Measurements from ENCODE around the gene ARVCF. TPM values are rescaled to one million over a fixed set of nuclear protein-coding genes. Genes with fewer than 3 reads are reported as not detected.

ARVCF gene
- total and polyA plus RNA-seq, 9 of the 15 experiments (the other 6 are each of a cell fraction or from before 2014, with no cell fraction given), result 0.03 to 97.4 (median 15.6) TPM

DNA sequence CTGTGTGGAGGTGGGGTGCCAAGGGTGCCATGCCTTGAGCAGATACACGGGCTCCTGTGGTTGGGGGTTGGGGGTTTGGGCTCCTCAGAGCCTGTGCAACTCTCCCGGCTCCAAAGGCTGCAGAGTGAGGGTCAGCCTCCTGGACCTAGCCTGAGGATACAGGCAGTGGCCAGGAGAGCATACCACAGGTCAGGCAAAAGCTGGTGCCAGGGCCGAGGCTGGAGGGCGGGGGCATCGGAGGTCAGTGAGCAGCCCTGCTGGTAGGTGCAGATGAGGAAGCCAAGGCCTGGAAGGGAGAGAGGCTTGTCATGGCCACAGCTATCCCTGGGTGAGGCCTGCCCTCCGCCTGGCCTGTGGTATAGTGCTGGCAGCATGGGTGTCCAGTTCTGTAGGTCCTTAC, 37.9 kb upstream of the ARVCF start (continued):
- TF ChIP-seq, protein P1, sequence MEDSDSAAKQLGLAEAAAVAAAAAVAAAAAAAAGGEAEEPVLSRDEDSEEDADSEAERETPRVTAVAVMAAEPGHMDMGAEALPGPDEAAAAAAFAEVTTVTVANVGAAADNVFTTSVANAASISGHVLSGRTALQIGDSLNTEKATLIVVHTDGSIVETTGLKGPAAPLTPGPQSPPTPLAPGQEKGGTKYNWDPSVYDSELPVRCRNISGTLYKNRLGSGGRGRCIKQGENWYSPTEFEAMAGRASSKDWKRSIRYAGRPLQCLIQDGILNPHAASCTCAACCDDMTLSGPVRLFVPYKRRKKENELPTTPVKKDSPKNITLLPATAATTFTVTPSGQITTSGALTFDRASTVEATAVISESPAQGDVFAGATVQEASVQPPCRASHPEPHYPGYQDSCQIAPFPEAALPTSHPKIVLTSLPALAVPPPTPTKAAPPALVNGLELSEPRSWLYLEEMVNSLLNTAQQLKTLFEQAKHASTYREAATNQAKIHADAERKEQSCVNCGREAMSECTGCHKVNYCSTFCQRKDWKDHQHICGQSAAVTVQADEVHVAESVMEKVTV (CRISPR knock-in tag; IDR thresholded peaks at IDR 0.05), result no peak
- TF ChIP-seq, protein P2, sequence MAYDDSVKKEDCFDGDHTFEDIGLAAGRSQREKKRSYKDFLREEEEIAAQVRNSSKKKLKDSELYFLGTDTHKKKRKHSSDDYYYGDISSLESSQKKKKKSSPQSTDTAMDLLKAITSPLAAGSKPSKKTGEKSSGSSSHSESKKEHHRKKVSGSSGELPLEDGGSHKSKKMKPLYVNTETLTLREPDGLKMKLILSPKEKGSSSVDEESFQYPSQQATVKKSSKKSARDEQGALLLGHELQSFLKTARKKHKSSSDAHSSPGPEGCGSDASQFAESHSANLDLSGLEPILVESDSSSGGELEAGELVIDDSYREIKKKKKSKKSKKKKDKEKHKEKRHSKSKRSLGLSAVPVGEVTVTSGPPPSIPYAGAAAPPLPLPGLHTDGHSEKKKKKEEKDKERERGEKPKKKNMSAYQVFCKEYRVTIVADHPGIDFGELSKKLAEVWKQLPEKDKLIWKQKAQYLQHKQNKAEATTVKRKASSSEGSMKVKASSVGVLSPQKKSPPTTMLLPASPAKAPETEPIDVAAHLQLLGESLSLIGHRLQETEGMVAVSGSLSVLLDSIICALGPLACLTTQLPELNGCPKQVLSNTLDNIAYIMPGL (CRISPR knock-in tag; IDR thresholded peaks at IDR 0.05), result 0 out of 2 replicates have a peak, but pooled peaks have one; percentile 51
- TF ChIP-seq ZNF444 (CRISPR knock-in tag; IDR thresholded peaks at IDR 0.05) (no peak), POLR2G (IDR thresholded peaks at IDR 0.05; ENCODE audit: low read depth, low read length) (peak; percentile 42; the same call in 1 of the 2 replicates), ZFPM2 (CRISPR knock-in tag; IDR thresholded peaks at IDR 0.05) (0 out of 2 replicates have a peak, but pooled peaks have one; percentile 56), FOXK2 (conservative IDR thresholded peaks at IDR 0.05 in 1 of 2, IDR thresholded peaks at IDR 0.05 in 1 of 2; ENCODE audit: low read depth in 2 of 2) (no peak), RNF2 (IDR thresholded peaks at IDR 0.05) (no peak), PHB (CRISPR knock-in tag; IDR thresholded peaks at IDR 0.05) (no peak), ZNF165 (CRISPR knock-in tag; IDR thresholded peaks at IDR 0.05; ENCODE audit: borderline replicate concordance) (0 out of 2 replicates have a peak, but pooled peaks have one; percentile 53), SAP30 (IDR thresholded peaks at IDR 0.05; ENCODE audit: borderline replicate concordance, insufficient read depth, low read depth, low read length, poor library complexity, severe bottlenecking) (no peak), ZNF589 (CRISPR knock-in tag; IDR thresholded peaks at IDR 0.05; ENCODE audit: low read depth) (no peak)
- TF ChIP-seq, protein P3, sequence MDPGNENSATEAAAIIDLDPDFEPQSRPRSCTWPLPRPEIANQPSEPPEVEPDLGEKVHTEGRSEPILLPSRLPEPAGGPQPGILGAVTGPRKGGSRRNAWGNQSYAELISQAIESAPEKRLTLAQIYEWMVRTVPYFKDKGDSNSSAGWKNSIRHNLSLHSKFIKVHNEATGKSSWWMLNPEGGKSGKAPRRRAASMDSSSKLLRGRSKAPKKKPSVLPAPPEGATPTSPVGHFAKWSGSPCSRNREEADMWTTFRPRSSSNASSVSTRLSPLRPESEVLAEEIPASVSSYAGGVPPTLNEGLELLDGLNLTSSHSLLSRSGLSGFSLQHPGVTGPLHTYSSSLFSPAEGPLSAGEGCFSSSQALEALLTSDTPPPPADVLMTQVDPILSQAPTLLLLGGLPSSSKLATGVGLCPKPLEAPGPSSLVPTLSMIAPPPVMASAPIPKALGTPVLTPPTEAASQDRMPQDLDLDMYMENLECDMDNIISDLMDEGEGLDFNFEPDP (CRISPR knock-in tag; IDR thresholded peaks at IDR 0.05), result no peak
- TF ChIP-seq, protein P4, sequence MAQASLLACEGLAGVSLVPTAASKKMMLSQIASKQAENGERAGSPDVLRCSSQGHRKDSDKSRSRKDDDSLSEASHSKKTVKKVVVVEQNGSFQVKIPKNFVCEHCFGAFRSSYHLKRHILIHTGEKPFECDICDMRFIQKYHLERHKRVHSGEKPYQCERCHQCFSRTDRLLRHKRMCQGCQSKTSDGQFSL (CRISPR knock-in tag; IDR thresholded peaks at IDR 0.05), result no peak
- TF ChIP-seq, protein P4 (tag; IDR thresholded peaks at IDR 0.05), result no peak
- TF ChIP-seq, protein P5, sequence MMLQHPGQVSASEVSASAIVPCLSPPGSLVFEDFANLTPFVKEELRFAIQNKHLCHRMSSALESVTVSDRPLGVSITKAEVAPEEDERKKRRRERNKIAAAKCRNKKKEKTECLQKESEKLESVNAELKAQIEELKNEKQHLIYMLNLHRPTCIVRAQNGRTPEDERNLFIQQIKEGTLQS (IDR thresholded peaks at IDR 0.05), result no peak
- TF ChIP-seq, protein P5 (CRISPR knock-in tag; conservative IDR thresholded peaks at IDR 0.05), result 0 out of 2 replicates have a peak, but pooled peaks have one; percentile 32
- TF ChIP-seq, protein P6, sequence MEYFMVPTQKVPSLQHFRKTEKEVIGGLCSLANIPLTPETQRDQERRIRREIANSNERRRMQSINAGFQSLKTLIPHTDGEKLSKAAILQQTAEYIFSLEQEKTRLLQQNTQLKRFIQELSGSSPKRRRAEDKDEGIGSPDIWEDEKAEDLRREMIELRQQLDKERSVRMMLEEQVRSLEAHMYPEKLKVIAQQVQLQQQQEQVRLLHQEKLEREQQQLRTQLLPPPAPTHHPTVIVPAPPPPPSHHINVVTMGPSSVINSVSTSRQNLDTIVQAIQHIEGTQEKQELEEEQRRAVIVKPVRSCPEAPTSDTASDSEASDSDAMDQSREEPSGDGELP (CRISPR knock-in tag; IDR thresholded peaks at IDR 0.05; ENCODE audit: borderline replicate concordance), result no peak

All from K562 (cell line).